HepG2 (cell line): ENCODE results near the gene CCND1. TPM values are rescaled to one million over a fixed set of nuclear protein-coding genes. Genes with fewer than 3 reads are reported as not detected.

Source experiments
- ADNP ChIP-seq: sonication (generic); formaldehyde crosslinking; IDR thresholded peaks from 2 replicates; pipeline ENCODE4 v1.4.0; 2020; ENCODE audit warnings: missing genetic modification reagents
- CC2D1A ChIP-seq: sonication (generic); formaldehyde crosslinking; IDR thresholded peaks from 2 replicates; pipeline ENCODE4 v1.8.1; 2023; ENCODE audit warnings: mild to moderate bottlenecking, missing genetic modification reagents
- MEIS2 ChIP-seq: sonication (generic); formaldehyde crosslinking; IDR thresholded peaks from 2 replicates; pipeline ENCODE4 v1.9.0; 2021; ENCODE audit warnings: mild to moderate bottlenecking, missing genetic modification reagents
- NRL ChIP-seq: sonication (generic); formaldehyde crosslinking; IDR thresholded peaks from 2 replicates; pipeline ENCODE4 v1.5.0; 2020; ENCODE audit warnings: missing genetic modification reagents, mild to moderate bottlenecking, moderate library complexity, borderline replicate concordance
- PRDM4 ChIP-seq: sonication (generic); formaldehyde crosslinking; IDR thresholded peaks from 2 replicates; pipeline ENCODE4 v1.9.0; 2021; ENCODE audit warnings: missing genetic modification reagents, borderline replicate concordance
- TCF12 ChIP-seq, 2 experiments: fragments of 450-650 bp in 1 of 2; sonication (generic) in 1 of 2; formaldehyde crosslinking in 1 of 2; IDR thresholded peaks; 2 replicates each; pipeline versions ENCODE4 v1.6.1 to v1.8.0; 2017 to 2022; ENCODE audit warnings: antibody characterized with exemption in 1 of 2, mild to moderate bottlenecking in 1 of 2, missing genetic modification reagents in 1 of 2, moderate library complexity in 1 of 2
- TCF7 ChIP-seq: sonication (generic); IDR thresholded peaks from 2 replicates; pipeline ENCODE4 v1.6.1; 2016; ENCODE audit warnings: antibody characterized with exemption, low read depth
- ZBTB4 ChIP-seq: sonication (generic); formaldehyde crosslinking; IDR thresholded peaks from 2 replicates; pipeline ENCODE4 v1.4.0; 2020; ENCODE audit warnings: missing genetic modification reagents, mild to moderate bottlenecking, borderline replicate concordance
- ZFP36L1 ChIP-seq: sonication (generic); formaldehyde crosslinking; IDR thresholded peaks from 2 replicates; pipeline ENCODE4 v1.8.0; 2022; ENCODE audit warnings: mild to moderate bottlenecking, missing genetic modification reagents, moderate library complexity
- ZNF224 ChIP-seq: sonication (generic); formaldehyde crosslinking; IDR thresholded peaks from 2 replicates; pipeline ENCODE4 v1.5.0; 2020; ENCODE audit warnings: mild to moderate bottlenecking, missing genetic modification reagents
- ZNF746 ChIP-seq: sonication (generic); formaldehyde crosslinking; IDR thresholded peaks from 2 replicates; pipeline ENCODE4 v1.8.0; 2022; ENCODE audit warnings: mild to moderate bottlenecking, missing genetic modification reagents
- ZNF841 ChIP-seq: sonication (generic); formaldehyde crosslinking; IDR thresholded peaks from 2 replicates; pipeline ENCODE4 v1.8.1; 2023; ENCODE audit warnings: missing genetic modification reagents, borderline replicate concordance
- polyA plus RNA-seq, 8 experiments: library from polyadenylated mRNA; depleted of rRNA in 3 of 8; stranded (reverse) in 7 of 8; unstranded in 1 of 8; fragments of >200 nt; fragmentation: Illumina TruSeq in 4 of 8; extraction: Trizol in 4 of 8; gene quantifications; 2 replicates each; pipeline versions ENCODE4 v1.2.1 to v1.2.3, GENCODE V29; 2011 to 2016; ENCODE audit warnings: low read depth in 4 of 8, missing spikeins in 1 of 8, mixed read lengths in 1 of 8; ENCODE audit not compliant: insufficient read depth in 1 of 8
- total RNA-seq, 5 experiments: library from RNA; depleted of rRNA; stranded (reverse); fragments of >200 nt; fragmentation: Illumina TruSeq; extraction: Trizol; gene quantifications; 2 replicates each; pipeline ENCODE4 v1.2.3, GENCODE V29; 2016; ENCODE audit warnings: low read depth in 1 of 5

Gene CCND1
- total and polyA plus RNA-seq, 2 of the 13 experiments (the other 11 are each of a cell fraction or from before 2014, with no cell fraction given) = 107 to 136 TPM

GRCh38 chr11:69667619-69668604 is 27.0 kb downstream of the CCND1 start (continued):
- peak; percentile 85 for TF ChIP-seq ZNF746 (CRISPR knock-in tag)
- TF ChIP-seq ZNF841 = no peak
- peak; percentile 64 for TF ChIP-seq MEIS2
- TF ChIP-seq PRDM4 (CRISPR knock-in tag) = no peak
- TF ChIP-seq ADNP = no peak
- peak; percentile 89; the same call in 1 of the 2 replicates for TF ChIP-seq ZBTB4 (CRISPR knock-in tag)
- no peak for TF ChIP-seq TCF12 (IDR thresholded peaks at IDR 0.05)
- peak; percentile 57; the same call in 1 of the 2 replicates for TF ChIP-seq TCF12 (CRISPR knock-in tag; IDR thresholded peaks at IDR 0.05)
- peak; percentile 82; the same call in 1 of the 2 replicates for TF ChIP-seq CC2D1A (CRISPR knock-in tag)
- TF ChIP-seq ZNF224 (CRISPR knock-in tag) = peak; percentile 12; the same call in 1 of the 2 replicates
- peak; percentile 32; the same call in 1 of the 2 replicates for TF ChIP-seq NRL (CRISPR knock-in tag)
- peak; percentile 94 for TF ChIP-seq ZFP36L1 (CRISPR knock-in tag)
- TF ChIP-seq TCF7 = peak; percentile 30; the same call in 1 of the 2 replicates
